WTC11 (cell line): ENCODE results near the gene SPART.

Experiments
- ETV6 ChIP-seq: sonication (generic); formaldehyde crosslinking; IDR thresholded peaks from 2 replicates; pipeline ENCODE4 v1.8.1; 2022; ENCODE audit warnings: mild to moderate bottlenecking, missing genetic modification reagents
- GABPB1 ChIP-seq: sonication (generic); formaldehyde crosslinking; IDR thresholded peaks from 2 replicates; pipeline ENCODE4 v1.8.1; 2023; ENCODE audit warnings: mild to moderate bottlenecking, missing genetic modification reagents
- NFE2L1 ChIP-seq: sonication (generic); formaldehyde crosslinking; IDR thresholded peaks from 2 replicates; pipeline ENCODE4 v1.8.1; 2023; ENCODE audit warnings: missing genetic modification reagents
- TF ChIP-seq, protein P1 (sequence below): fragments of 200-600 bp; IDR thresholded peaks from 2 replicates; pipeline ENCODE4 v1.8.0; 2022; ENCODE audit warnings: antibody characterized with exemption
- TF ChIP-seq, protein P2 (sequence below): sonication (generic); formaldehyde crosslinking; IDR thresholded peaks from 2 replicates; pipeline ENCODE4 v1.8.1; 2022; ENCODE audit warnings: low read depth, mild to moderate bottlenecking, moderate library complexity, missing genetic modification reagents, borderline replicate concordance
- TF ChIP-seq, protein P3 (sequence below): sonication (generic); formaldehyde crosslinking; IDR thresholded peaks from 2 replicates; pipeline ENCODE4 v1.8.1; 2022; ENCODE audit warnings: low read depth, missing genetic modification reagents, borderline replicate concordance

GRCh38 chr13:36357231-36357630, 11.0 kb upstream of the SPART start:
- TF ChIP-seq, protein P1, sequence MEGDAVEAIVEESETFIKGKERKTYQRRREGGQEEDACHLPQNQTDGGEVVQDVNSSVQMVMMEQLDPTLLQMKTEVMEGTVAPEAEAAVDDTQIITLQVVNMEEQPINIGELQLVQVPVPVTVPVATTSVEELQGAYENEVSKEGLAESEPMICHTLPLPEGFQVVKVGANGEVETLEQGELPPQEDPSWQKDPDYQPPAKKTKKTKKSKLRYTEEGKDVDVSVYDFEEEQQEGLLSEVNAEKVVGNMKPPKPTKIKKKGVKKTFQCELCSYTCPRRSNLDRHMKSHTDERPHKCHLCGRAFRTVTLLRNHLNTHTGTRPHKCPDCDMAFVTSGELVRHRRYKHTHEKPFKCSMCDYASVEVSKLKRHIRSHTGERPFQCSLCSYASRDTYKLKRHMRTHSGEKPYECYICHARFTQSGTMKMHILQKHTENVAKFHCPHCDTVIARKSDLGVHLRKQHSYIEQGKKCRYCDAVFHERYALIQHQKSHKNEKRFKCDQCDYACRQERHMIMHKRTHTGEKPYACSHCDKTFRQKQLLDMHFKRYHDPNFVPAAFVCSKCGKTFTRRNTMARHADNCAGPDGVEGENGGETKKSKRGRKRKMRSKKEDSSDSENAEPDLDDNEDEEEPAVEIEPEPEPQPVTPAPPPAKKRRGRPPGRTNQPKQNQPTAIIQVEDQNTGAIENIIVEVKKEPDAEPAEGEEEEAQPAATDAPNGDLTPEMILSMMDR = no peak
- TF ChIP-seq, protein P2, sequence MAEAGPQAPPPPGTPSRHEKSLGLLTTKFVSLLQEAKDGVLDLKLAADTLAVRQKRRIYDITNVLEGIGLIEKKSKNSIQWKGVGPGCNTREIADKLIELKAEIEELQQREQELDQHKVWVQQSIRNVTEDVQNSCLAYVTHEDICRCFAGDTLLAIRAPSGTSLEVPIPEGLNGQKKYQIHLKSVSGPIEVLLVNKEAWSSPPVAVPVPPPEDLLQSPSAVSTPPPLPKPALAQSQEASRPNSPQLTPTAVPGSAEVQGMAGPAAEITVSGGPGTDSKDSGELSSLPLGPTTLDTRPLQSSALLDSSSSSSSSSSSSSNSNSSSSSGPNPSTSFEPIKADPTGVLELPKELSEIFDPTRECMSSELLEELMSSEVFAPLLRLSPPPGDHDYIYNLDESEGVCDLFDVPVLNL (CRISPR knock-in tag) = no peak
- TF ChIP-seq, protein P3, sequence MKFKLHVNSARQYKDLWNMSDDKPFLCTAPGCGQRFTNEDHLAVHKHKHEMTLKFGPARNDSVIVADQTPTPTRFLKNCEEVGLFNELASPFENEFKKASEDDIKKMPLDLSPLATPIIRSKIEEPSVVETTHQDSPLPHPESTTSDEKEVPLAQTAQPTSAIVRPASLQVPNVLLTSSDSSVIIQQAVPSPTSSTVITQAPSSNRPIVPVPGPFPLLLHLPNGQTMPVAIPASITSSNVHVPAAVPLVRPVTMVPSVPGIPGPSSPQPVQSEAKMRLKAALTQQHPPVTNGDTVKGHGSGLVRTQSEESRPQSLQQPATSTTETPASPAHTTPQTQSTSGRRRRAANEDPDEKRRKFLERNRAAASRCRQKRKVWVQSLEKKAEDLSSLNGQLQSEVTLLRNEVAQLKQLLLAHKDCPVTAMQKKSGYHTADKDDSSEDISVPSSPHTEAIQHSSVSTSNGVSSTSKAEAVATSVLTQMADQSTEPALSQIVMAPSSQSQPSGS = no peak
- TF ChIP-seq NFE2L1 (no peak), GABPB1 (CRISPR knock-in tag) (no peak), ETV6 (CRISPR knock-in tag) (no peak)
